Thoracic aorta (tissue), 2 donors: ENCODE results near the gene HOXB6. TPM values are rescaled to one million over a fixed set of nuclear protein-coding genes. Genes with fewer than 3 reads are reported as not detected.

ENCODE experiments used
- ATAC-seq: fragments of 150-250 bp; one replicate; pipeline ENCODE4 v1.8.0; 2017; ENCODE audit warnings: low read depth; ENCODE audit not compliant: insufficient number of reproducible peaks, low FRiP score
- DNase-seq: peaks from one replicate; pipeline ENCODE4 v3.0.0-alpha.2; 2020; ENCODE audit warnings: low spot score
- H3K27ac ChIP-seq, 2 donors: fragments of 200-600 bp; sonication (generic); 1 replicate in 1 of 2; 2 replicates in 1 of 2; pipeline ENCODE4 v1.5.1; 2016; ENCODE audit warnings: mild to moderate bottlenecking in 2 of 2, moderate library complexity in 2 of 2
- H3K27me3 ChIP-seq: fragments of 200-600 bp; sonication (generic); replicated peaks from 2 replicates; pipeline ENCODE4 v1.6.0; 2016; ENCODE audit warnings: mild to moderate bottlenecking; ENCODE audit not compliant: insufficient read depth
- H3K36me3 ChIP-seq: fragments of 200-600 bp; sonication (generic); one replicate; pipeline ENCODE4 v1.5.1; 2016
- H3K4me1 ChIP-seq, 2 donors: fragments of 200-600 bp; sonication (generic); 1 replicate in 1 of 2; 2 replicates in 1 of 2; pipeline versions ENCODE4 v1.5.1 to v1.6.0; 2016; ENCODE audit warnings: low read depth in 2 of 2, mild to moderate bottlenecking in 1 of 2; ENCODE audit not compliant: control insufficient read depth in 1 of 2
- H3K4me3 ChIP-seq: fragments of 200-600 bp; sonication (generic); 2 replicates; pipeline ENCODE4 v1.5.1; 2016; ENCODE audit warnings: mild to moderate bottlenecking
- H3K9me3 ChIP-seq: fragments of 200-600 bp; sonication (generic); 2 replicates; pipeline ENCODE4 v1.5.1; 2016
- CTCF ChIP-seq: fragments of 200-600 bp; sonication (generic); IDR thresholded peaks from one replicate; pipeline ENCODE4 v1.5.1; 2019; ENCODE audit warnings: antibody characterized with exemption
- total RNA-seq, 2 donors: library from RNA; depleted of rRNA; stranded (reverse); fragments of >200 nt; gene quantifications; one replicate each; pipeline versions ENCODE4 v1.1.0 to v1.2.3, GENCODE V29; 2016

HOXB6 gene
- total RNA-seq, 2 donors from 2014 or later, result 4.2 to 9.9 TPM

GRCh38 chr17:48626245-48627117 lies 21.7 kb upstream of the HOXB6 start, which contains the start of gene HOXB9:
HOXB9 (minus strand) TSS chr17:48626358; CDS start chr17:48626269, 89 bp downstream.
- DNase-seq, result no peak
- Histone ChIP-seq H3K36me3 (no peaks in the 10 kb centered on the region), H3K4me3 (peak within 1 kb of the TSS; percentile 62), H3K4me1 (peaks cover 18 to 20% of the 10 kb centered on the region in 2 donors), H3K9me3 (no peaks in the 10 kb centered on the region), H3K27me3 (peaks cover 28% of the 10 kb centered on the region), H3K27ac (no peak within 1 kb of the TSS)
- no peak for TF ChIP-seq CTCF
- ATAC-seq, result no peak

- no peak overlapping the region for H3K27ac ChIP-seq
- H3K27me3 ChIP-seq, result peaks cover 26% of the 10 kb centered on the region
- ATAC-seq, result no peak
Observed at GRCh38 chr17:48625495-48626244, 20.9 kb upstream of the HOXB6 start.

GRCh38 chr17:48624544-48625494 lies 20.0 kb upstream of the HOXB6 start:
- Histone ChIP-seq H3K27me3 (peaks cover 21% of the 10 kb centered on the region), H3K9me3 (no peaks in the 10 kb centered on the region), H3K4me1 (peaks cover 18 to 20% of the 10 kb centered on the region in 2 donors), H3K4me3 (peak overlapping the region; percentile 62), H3K27ac (no peak overlapping the region), H3K36me3 (no peaks in the 10 kb centered on the region)
- no peak for TF ChIP-seq CTCF
- ATAC-seq (no peak), DNase-seq (no peak)

More at GRCh38 chr17:48625495-48626244, 20.9 kb upstream of the HOXB6 start:
- H3K36me3 ChIP-seq, result no peaks in the 10 kb centered on the region
- H3K4me3 ChIP-seq, result peak overlapping the region; percentile 62
- no peak for TF ChIP-seq CTCF
- DNase-seq, result no peak
- peaks cover 18 to 20% of the 10 kb centered on the region in 2 donors for H3K4me1 ChIP-seq
- H3K9me3 ChIP-seq, result no peaks in the 10 kb centered on the region

GRCh38 chr17:48624118-48624517 lies 19.3 kb upstream of the HOXB6 start:
- no peak overlapping the region for H3K27ac ChIP-seq
- no peak for TF ChIP-seq CTCF
- peaks cover 28% of the 10 kb centered on the region for H3K27me3 ChIP-seq
- no peak overlapping the region for H3K4me3 ChIP-seq
- H3K36me3 ChIP-seq, result no peaks in the 10 kb centered on the region
- H3K4me1 ChIP-seq, result peaks cover 18 to 20% of the 10 kb centered on the region in 2 donors
- ATAC-seq (no peak), DNase-seq (no peak)
- H3K9me3 ChIP-seq, result no peaks in the 10 kb centered on the region
